Measurements from ENCODE around the gene FAM184A.
"Not testable (repeated sequence)": the region's sequence is repeated elsewhere in the genome, so short reads cannot be mapped to it uniquely, and the experiment has no call there.

Gene FAM184A

DNA sequence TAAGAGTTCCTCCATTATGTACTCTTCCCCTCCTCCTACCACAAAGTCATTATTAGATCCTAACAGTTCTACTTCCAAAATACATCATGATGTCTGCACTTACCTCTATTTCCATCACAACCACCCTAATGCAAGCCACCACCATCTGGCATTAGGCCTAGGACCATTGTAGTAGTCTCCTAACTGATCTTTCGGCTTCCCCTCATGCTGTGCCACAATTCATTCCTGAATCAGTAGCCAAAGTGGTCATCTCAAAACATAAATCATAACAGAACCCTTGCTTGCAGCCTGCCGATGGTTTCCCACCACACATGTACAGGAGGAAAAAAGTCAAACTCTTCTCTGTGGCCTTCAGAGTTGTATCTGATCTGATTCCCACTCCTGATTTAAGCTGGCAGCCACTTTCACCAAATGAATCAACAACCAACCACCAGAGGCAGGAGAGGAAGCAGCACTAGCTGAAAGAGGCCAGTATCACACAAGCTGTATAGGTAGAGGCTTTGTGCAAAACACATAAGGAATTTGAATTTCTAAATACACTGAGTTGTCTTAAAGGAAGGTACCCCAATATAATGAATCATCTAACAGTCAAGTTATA, 26.1 kb downstream of the FAM184A start:
- DNase-seq = no peak

- DNase-seq = no peak
Measured at GRCh38 chr6:119044255-119044654, 34.2 kb downstream of the FAM184A start.

GRCh38 chr6:119043783-119044182, 34.7 kb downstream of the FAM184A start:
- no peak for DNase-seq

DNA sequence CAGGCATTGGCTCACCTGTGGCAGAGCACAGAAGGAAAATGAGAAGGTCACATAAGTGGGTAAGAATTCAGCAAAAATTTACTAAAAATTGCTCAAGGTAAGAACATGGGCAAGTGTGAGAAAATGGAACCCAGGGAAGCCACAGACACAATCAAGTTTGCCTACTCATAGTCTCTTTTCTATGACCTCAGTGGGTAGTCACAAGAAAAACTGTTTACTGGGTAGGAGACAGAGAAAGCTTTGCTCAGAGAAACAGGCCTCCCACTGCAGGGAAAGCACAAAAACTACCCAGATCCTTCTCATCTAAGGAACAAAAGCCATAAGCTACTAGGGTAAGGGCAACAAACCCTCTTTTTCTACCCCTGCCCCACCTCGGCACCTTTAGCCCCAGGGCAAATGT, 35.2 kb downstream of the FAM184A start:
- DNase-seq = no peak

- no peak for DNase-seq
Measured at GRCh38 chr6:119040636-119041035, 37.8 kb downstream of the FAM184A start.

DNA sequence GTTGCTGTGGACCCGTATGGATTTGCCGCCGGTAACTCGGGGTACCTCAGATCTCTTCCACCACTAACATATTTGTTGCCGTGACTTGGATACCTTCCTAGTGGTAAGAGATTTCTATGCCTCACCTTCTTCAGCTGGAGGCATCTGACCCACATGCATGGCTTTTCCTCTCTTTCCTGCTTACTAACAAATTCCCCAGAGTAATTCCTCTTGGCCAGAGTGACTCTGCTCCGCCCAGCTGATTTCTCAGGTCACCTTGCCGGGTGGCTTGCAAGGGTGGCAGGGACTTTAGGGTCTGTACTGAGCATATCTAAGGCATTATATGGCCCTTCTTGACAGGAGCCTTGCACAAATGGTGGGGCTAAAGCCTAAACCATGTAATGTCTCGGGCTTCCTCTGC, 38.2 kb downstream of the FAM184A start:
- DNase-seq = no peak

DNA sequence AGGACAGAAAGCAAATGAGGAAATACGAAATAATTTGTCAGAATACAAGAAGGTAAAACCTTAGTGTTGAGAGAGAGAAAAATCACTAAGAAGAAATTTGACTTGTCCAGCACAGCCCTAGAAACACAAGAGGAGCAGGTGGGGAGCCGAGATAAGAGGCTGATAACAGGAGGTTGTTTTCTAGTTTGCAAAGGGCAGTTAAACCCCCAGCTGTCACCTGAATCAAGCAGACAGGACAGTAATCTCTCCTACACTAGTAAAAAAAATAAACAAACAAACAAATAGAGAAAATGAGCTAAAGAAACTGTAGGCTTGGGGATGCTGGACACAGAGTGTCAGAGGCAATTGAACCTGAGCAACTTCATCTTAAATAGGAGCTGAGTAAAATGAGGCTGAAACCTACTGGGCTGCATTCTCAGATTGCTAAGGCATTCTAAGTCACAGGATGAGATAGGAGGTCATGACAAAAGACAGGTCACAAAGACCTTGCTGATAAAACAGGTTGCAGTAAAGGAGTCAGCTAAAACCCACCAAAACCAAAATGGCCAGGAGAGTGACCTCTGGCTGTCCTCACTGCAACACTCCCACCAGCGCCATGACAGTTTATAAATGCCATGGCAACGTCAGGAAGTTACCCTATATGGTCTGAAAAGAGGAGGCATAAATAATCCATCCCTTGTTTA, 40.4 kb downstream of the FAM184A start:
- DNase-seq = no peak

DNA sequence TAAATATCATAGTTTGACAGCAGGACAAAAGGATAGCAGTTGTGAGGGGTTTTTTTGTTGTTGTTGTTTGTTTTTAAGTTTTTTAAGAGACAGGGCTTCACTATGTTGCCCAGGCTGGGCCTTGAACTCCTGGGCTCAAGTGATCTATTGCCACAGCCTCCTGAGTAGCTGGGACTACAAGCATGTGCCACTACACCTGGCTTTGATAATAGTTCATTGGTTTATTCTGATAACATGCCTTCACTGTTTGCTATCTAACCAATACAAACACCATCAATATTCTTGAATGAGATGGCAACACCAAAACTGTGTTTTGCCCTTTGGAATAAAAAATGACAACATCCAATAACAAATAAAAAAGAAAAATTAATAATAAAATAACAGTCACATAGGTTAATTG, 41.2 kb downstream of the FAM184A start:
- no peak for DNase-seq

- DNase-seq = no peak
Measured at GRCh38 chr6:119036081-119036480, 42.4 kb downstream of the FAM184A start.

GRCh38 chr6:119035459-119035858, 43.0 kb downstream of the FAM184A start:
- DNase-seq = no peak

DNA sequence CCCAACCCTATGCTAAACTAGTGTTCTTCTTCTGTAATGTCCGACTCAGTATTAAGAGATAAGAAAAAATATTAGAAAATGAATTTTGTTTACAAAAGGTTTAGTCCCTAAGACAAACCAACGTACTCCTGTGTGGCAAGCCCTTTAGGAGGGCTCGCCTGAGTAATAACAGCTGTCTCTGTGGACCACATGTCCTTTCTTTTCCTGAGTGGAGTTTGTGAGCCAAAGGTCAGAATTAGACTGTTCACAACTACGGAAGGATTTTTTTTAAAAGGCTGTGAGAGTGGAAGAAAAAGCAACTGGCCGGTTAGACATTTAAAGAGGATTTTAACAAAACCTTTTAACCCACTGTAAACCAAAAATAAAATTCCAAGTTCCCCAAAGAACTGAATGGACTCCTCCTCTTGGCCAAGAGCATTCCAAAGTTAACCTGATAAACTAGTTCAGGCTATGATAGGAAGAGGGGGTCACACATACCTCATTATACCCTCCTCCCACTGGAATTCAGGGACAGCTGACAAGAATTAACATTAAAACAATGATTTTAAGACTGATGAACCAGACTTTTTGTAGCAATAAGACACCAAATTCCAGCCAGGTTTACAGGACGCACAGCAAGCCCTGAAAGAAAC, 43.5 kb downstream of the FAM184A start:
- DNase-seq = no peak

- DNase-seq = no peak
Measured at GRCh38 chr6:119032428-119032827, 46.0 kb downstream of the FAM184A start.

GRCh38 chr6:119030759-119031158, 47.7 kb downstream of the FAM184A start:
- no peak for DNase-seq

- no peak for DNase-seq
Measured at GRCh38 chr6:119028091-119028490, 50.4 kb downstream of the FAM184A start.

DNA sequence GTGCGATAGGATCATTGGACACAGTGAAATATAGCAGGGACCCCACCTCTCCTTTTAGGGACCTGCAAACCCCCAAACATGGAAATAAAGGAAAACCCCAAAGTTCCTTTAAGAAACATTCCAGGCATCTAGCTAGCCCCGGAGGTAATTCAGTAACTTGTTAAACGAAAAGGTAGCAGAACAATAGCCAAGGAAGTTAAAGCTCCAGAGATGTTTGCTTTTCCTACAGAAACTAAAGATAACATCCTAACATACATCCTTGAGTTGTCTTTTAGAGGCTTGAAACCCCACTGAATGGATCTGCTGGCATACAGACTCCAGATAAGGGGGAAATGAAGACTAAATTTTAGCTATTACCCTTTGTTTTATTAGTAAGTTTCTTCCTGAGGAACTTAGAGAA, 51.0 kb downstream of the FAM184A start:
- DNase-seq = no peak

DNA sequence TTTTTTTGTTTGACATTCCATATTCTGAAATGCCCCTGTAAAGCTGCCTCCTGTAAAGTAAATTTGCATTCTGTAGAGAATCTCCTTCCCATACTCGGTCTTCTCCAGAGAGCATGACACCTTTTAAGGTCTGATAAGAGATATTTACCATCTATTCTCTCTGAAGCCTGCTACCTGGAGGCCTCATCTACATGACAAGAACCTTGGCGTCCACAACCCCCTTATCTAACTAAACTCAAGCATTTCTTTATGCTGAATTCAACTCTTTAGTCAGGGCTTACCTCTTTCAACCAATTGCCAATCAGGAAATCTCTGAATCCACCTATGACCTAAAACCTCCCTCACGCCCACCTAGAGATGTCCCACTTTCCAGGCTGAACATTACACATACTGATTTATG, 51.6 kb downstream of the FAM184A start:
- DNase-seq = no peak

GRCh38 chr6:119025793-119026192, 52.7 kb downstream of the FAM184A start:
- no peak for DNase-seq

DNA sequence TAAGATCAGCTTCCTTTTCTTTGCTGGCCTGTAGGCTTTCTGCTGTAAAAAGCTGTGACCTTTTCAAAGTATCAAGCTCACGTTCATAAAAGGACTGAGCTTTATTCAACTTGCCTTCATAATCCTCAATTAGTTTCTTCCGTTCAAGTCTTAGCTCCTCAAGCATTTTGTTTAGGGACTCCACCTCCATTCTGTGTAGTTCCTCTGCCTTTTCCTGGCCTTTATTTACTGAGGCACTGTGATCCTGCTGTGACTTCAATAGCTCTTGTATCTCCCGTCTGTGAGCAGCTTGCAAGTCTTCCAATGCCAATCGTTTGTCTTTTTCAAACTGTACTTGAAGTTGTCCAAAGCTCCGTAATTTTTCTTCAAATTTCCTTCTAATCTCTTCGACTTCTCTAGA, 54.4 kb downstream of the FAM184A start:
- DNase-seq = no peak

DNA sequence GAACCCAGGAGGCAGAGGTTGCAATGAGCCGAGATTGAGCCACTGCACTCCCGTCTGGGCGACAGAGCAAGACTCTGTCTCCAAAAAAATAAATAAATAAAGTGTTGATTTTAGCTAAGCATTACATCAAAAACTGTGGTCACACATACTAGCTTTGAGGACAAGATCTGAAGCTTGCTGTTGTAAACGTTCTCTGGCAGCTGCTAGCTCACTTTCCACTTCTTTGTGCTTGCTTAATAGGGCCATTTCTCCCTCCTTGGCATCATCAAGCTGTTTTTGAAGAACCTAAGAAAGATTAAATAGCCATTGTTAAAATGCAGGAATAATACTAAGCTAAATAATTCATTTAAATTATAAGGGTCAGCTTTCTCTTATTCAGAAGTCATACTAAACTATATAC, 55.7 kb downstream of the FAM184A start:
- DNase-seq = no peak

DNA sequence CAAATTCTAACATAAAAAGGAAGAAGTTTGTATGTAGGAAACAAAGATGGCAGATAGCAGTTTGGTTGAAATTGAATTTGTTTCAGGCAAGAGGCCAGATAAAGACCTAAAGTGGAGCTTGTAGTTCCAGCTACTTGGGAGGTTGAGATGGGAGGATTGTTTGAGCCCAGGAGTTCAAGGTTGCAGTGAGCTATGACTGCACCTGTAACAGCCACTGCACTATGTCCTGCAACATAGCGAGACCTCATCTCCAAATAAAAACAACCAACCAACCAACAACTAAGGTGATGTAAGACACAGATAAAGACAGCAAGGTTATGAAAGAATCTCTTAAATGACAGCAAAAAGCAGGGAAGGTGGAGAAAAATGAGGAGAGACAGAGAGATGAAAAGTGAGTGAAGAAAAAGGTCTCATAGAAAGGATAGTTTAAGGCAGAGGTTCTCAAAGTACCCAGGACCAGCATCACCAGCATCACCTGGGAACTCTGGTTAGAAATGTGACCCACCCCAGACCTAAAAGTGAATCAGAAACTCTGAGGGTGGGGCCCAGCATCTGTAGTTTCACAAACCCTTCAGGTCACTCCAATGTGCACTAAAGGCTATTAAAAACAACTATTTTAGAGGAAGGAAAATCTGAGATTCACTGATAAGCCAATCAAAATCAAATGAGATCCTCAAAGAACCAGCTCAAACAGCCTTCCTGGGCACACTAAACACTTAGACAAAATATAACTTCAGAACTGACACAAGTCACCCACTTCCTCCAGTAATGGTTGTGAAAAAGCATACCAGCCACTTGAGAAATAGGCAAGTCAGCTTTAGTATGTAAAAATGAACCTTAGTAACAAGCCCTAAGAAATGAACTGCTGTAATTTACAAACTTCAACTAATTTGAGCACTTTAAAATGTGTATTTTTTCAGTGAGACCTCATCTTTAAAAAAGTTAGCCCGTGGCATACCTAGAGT, 57.6 kb downstream of the FAM184A start:
- no peak for DNase-seq

DNA sequence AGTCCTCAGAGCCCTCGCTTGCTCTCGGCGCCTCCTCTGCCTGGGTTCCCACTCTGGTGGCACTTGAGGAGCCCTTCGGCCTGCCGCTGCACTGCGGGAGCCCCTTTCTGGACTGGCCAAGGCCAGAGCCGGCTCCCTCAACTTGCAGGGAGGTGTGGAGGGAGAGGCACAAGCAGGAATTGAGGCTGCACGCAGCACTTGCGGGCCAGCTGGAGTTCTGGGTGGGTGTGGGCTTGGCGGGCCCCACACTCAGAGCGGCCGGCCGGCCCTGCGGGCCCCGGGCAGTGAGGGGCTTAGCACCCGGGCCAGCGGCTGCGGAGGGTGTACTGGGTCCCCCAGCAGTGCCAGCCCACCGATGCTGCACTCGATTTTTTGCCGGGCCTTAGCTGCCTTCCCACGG, 63.3 kb downstream of the FAM184A start:
- not testable (repeated sequence) for DNase-seq

- no peak for DNase-seq
Measured at GRCh38 chr6:119012521-119012920, 65.9 kb downstream of the FAM184A start.

DNA sequence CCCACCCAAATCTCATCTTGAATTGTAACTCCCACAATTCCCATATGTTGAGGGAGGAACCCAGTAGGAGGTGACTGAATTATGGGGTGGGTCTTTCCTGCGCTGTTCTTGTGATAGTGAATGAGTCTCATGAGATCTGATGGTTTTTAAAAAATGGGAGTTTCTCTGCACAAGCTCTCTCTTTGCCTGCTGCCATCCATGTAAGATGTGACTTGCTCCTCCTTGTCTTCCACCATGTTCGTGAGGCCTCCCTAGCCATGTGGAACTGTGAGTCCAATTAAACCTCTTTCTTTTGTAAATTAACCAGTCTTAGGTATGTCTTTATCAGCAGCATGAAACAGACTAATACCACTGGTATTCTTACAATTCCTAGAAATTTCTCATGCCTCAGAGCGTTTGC, 69.2 kb downstream of the FAM184A start:
- DNase-seq = not testable (repeated sequence)
